ES-I3 (cell line): ENCODE results near the gene ATP5ME.

Experiments
- H3K36me3 ChIP-seq: 2 replicates; pipeline ENCODE4 v1.6.1; 2013; ENCODE audit warnings: mild to moderate bottlenecking, low read length, control low read depth, moderate library complexity; ENCODE audit not compliant: insufficient read depth
- H3K4me1 ChIP-seq: 2 replicates; pipeline ENCODE4 v1.6.1; 2013; ENCODE audit warnings: mild to moderate bottlenecking, control low read depth, low read length; ENCODE audit not compliant: insufficient read depth
- H3K9ac ChIP-seq: 2 replicates; pipeline ENCODE4 v1.6.1; 2013; ENCODE audit warnings: low read depth, mild to moderate bottlenecking, low read length, moderate library complexity
- H3K9me3 ChIP-seq: 2 replicates; pipeline ENCODE4 v1.6.1; 2013; ENCODE audit warnings: mild to moderate bottlenecking, low read length, moderate library complexity; ENCODE audit not compliant: control insufficient read depth, insufficient read depth

The ATP5ME gene

DNA sequence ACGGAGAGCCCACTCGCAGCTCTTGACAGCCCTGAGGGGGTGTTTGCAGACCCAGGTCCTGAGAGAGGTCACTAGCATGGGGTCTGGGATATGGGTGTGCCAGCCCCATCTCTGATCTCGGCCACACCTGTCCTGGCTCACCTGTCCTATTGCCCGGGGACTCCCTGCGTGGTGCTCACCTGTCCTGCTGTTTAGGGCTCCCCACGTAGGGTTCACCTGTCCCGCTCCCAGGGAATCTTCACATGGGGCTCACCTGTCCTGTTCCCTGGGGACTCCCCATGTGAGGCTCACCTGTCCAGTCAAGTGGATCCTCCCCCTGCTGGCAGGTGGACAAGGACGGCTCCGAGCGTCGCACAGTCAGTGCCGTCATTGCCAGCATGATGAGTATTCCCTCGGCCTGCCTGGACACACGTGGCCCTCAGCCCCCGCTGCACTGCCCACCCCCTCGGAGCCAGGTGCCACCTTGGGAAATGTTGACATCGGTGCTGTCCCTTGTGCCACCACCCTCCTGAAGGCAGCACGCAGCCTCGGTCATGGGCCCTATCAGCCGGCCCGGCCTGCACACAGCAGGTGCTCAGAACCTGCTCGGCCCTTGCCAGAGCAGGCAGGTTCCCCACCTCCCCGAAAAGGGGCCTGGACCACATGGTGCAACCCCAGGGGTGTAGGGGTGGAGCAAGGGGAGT is 8.6 kb upstream of the ATP5ME start:
- H3K36me3 ChIP-seq: no peaks in the 10 kb centered on the region
- no peaks in the 10 kb centered on the region for H3K9me3 ChIP-seq
- H3K4me1 ChIP-seq: peaks cover 5% of the 10 kb centered on the region; the same call in 1 of the 2 replicates
- H3K9ac ChIP-seq: no peak overlapping the region

- H3K4me1 ChIP-seq: peaks cover 5% of the 10 kb centered on the region; the same call in 1 of the 2 replicates
- H3K36me3 ChIP-seq: no peaks in the 10 kb centered on the region
- peak overlapping the region; percentile 31; the same call in 1 of the 2 replicates for H3K9ac ChIP-seq
- no peaks in the 10 kb centered on the region for H3K9me3 ChIP-seq
Observed at GRCh38 chr4:681736-682451, 7.8 kb upstream of the ATP5ME start.

DNA sequence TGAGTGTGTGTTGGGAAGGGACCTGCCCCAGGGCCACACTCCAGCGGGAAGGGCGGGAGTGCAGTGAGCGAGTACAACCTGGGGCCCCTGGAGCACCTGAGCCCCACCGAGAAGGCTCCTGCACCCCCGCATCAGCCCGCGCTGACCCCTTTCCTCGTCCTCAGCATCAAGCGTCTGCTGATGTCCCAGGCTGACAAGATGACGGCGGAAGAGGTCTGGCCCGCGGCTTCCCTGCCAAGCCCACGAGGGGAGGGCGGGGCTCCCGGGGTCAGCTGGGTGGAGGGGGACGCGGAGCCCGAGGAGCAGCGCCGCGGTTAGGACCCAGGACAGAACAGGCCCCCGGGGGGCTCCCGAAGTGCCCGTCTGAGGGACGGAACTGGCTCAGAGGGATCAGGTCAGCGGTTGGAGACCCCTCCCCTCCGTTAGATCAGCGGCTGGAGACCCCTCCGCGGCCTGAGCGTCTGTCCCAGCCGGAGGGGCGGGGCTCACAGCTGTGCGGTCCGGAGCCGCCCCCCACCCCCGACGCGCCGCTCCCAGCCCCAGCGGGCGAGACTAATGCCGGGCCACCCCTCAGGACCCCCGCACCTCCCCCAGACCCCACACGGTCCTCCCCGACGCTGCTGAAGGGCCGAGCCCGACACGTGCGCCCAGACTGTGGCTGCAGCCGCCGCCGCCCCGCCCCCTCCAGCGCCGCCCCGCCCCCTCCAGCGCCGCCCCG is 7.0 kb upstream of the ATP5ME start:
- H3K9ac ChIP-seq: peak overlapping the region; percentile 51
- peaks cover 5% of the 10 kb centered on the region; the same call in 1 of the 2 replicates for H3K4me1 ChIP-seq
- H3K36me3 ChIP-seq: no peaks in the 10 kb centered on the region

DNA sequence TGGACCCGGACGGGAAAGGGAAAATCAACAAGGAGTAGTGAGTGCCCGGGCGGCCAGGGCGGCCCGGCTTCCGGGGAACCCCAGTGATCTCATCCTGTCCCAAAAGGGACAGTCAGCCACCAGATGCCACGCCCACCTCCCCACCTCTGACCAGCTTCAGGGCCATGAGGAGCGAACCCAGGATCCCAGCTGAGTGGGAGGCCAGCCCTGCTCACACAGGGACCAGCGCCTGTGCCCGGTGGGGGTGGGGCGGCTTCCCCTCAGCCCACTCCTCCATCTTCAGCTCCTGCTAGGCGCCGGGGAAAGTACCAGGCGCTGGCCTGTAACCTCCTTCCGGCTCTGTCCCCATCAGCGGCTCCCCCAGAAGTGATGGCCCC is 6.5 kb upstream of the ATP5ME start:
- Histone ChIP-seq H3K9me3 (no peaks in the 10 kb centered on the region), H3K4me1 (peaks cover 5% of the 10 kb centered on the region; the same call in 1 of the 2 replicates), H3K36me3 (no peaks in the 10 kb centered on the region), H3K9ac (peak overlapping the region; percentile 51)

More for the DNA sequence above, 7.0 kb upstream of the ATP5ME start:
- H3K9me3 ChIP-seq: no peaks in the 10 kb centered on the region

DNA sequence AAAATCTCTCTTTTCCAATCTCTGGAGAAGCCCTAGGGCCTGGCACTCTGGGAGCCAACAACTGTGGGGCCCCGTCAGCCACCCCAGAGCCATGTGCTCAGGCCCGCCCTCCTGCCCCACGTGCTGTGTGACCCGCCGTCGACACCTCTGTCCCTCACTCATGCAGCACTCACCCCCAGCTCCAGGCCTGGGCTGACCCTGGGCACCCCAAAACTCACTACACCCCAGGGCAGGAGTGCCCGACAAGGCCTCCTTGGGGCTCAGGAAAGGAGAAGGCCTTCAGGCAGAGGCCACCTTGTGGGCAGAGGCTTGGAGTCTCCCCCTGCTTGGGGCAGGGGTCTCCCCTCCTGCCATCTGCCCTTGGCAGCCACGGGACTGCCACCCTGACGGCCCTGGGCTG is 6.0 kb upstream of the ATP5ME start:
- Histone ChIP-seq H3K9ac (peak overlapping the region; percentile 51; the same call in 1 of the 2 replicates), H3K36me3 (no peaks in the 10 kb centered on the region), H3K4me1 (peaks cover 5% of the 10 kb centered on the region; the same call in 1 of the 2 replicates)

GRCh38 chr4:679629-680028 is 5.6 kb upstream of the ATP5ME start:
- no peaks in the 10 kb centered on the region for H3K9me3 ChIP-seq
- H3K9ac ChIP-seq: no peak overlapping the region
- H3K4me1 ChIP-seq: peaks cover 5% of the 10 kb centered on the region; the same call in 1 of the 2 replicates

More for the DNA sequence above, 6.0 kb upstream of the ATP5ME start:
- no peaks in the 10 kb centered on the region for H3K9me3 ChIP-seq

DNA sequence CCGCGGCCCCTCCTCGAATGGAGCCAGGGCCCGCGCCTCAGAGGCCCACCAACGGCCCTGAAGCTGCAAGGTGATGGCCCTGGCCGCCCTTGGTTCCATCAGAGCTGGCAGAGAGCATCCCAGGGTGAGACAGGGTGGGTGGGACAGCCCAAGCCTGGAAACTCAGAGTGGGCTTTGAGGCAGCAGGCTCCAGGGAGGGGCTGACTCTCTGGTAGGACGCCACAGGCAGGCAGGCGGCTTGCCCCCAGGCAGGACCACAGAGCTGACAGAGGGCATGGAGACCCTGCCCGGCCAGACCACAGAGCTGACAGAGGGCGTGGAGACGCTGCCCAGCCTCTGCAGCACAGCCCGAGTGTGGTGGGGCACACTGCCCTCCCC is 5.0 kb upstream of the ATP5ME start:
- Histone ChIP-seq H3K4me1 (peaks cover 5% of the 10 kb centered on the region; the same call in 1 of the 2 replicates), H3K9me3 (no peaks in the 10 kb centered on the region), H3K36me3 (no peaks in the 10 kb centered on the region), H3K9ac (no peak overlapping the region)

More at GRCh38 chr4:679629-680028, 5.6 kb upstream of the ATP5ME start:
- H3K36me3 ChIP-seq: no peaks in the 10 kb centered on the region

GRCh38 chr4:678331-679103 is 4.4 kb upstream of the ATP5ME start:
- Histone ChIP-seq H3K9ac (no peak overlapping the region), H3K9me3 (no peaks in the 10 kb centered on the region), H3K36me3 (no peaks in the 10 kb centered on the region), H3K4me1 (peaks cover under 1% of the 10 kb centered on the region; the same call in 1 of the 2 replicates)

- Histone ChIP-seq H3K4me1 (no peaks in the 10 kb centered on the region; the same call in 1 of the 2 replicates), H3K36me3 (no peaks in the 10 kb centered on the region; the same call in 1 of the 2 replicates), H3K9ac (no peak overlapping the region), H3K9me3 (no peaks in the 10 kb centered on the region)
Observed at GRCh38 chr4:677431-678293, 3.6 kb upstream of the ATP5ME start.

GRCh38 chr4:676871-677235 is 2.8 kb upstream of the ATP5ME start:
- no peaks in the 10 kb centered on the region; the same call in 1 of the 2 replicates for H3K36me3 ChIP-seq
- no peak overlapping the region for H3K9ac ChIP-seq
- no peaks in the 10 kb centered on the region for H3K9me3 ChIP-seq
- H3K4me1 ChIP-seq: no peaks in the 10 kb centered on the region; the same call in 1 of the 2 replicates

DNA sequence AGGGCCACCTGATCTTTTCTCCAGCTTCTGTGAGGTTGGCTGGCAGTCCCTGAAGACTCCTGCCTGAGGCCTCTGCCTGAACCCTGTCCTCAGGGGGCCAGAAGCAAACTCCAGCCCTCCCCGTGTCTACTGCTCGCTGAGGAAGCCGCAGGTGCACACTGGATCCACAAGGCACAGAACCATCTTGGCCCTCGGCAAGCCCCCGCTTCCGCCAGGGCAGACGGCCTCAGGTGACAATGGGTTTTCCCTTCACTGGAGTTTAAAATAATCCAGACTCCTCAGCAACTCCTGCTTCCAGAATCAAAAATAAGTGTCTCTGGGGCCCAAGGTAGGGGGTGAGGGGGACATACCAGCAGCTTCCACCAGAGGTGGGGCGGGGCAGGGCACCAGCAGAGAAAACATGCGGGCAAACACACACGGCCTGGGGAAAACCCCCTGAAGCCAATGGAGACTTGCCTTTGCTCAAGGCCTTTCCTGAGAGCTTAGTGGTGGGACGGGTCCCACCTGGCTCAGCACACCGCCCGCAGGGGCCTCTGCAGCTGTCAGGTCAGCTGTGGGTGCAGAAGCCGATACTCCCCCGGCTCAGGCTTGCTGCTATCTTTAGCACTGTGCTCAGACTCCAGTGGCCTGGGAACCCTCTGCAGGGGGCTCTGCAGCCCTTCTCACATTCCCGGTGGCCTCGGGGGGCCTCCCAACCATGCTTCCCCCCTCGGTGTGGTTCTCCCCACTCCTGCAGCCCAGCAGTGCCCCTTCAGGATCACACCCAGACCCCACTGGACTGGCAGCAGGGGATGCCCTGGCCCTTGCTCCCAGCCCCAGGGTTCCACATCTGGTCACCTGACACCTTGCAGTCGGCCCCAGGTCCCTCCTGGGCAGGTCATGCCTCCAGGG is 2.1 kb upstream of the ATP5ME start:
- Histone ChIP-seq H3K4me1 (no peaks in the 10 kb centered on the region; the same call in 1 of the 2 replicates), H3K9ac (no peak overlapping the region), H3K36me3 (no peaks in the 10 kb centered on the region; the same call in 1 of the 2 replicates), H3K9me3 (no peaks in the 10 kb centered on the region)

GRCh38 chr4:675036-675882 is 1.2 kb upstream of the ATP5ME start:
- Histone ChIP-seq H3K4me1 (no peaks in the 10 kb centered on the region; the same call in 1 of the 2 replicates), H3K9me3 (no peaks in the 10 kb centered on the region), H3K9ac (peak overlapping the region; percentile 96), H3K36me3 (no peaks in the 10 kb centered on the region; the same call in 1 of the 2 replicates)
